ENCODE data around the gene MYH8.

Gene MYH8

GRCh38 chr17:10421900-10422542 is at the start of gene MYH8:
TSS of gene MYH8 (minus strand) at chr17:10421950. CDS start at chr17:10420227, 1,723 bp downstream.
- DNase-seq, result no peak

GRCh38 chr17:10469459-10469858 is 47.7 kb upstream of the MYH8 start, which contains the start of gene MYH4:
TSS of gene MYH4 (minus strand) at chr17:10469559. CDS start at chr17:10466745, 2,814 bp downstream.
- no peak for DNase-seq

GRCh38 chr17:10463402-10463801 is 41.7 kb upstream of the MYH8 start:
- no peak for DNase-seq

GRCh38 chr17:10460062-10460461 is 38.3 kb upstream of the MYH8 start:
- no peak for DNase-seq

GRCh38 chr17:10458701-10459100 is 37.0 kb upstream of the MYH8 start:
- DNase-seq, result no peak

- DNase-seq, result no peak
Observed at GRCh38 chr17:10457952-10458351, 36.2 kb upstream of the MYH8 start.

- DNase-seq, result no peak
Observed at GRCh38 chr17:10447026-10447931, 25.5 kb upstream of the MYH8 start.

GRCh38 chr17:10439816-10440215 is 18.1 kb upstream of the MYH8 start:
- no peak for DNase-seq

- DNase-seq, result no peak
Observed at GRCh38 chr17:10435096-10435495, 13.3 kb upstream of the MYH8 start.

GRCh38 chr17:10429421-10430045 is 7.8 kb upstream of the MYH8 start:
- DNase-seq, result no peak

GRCh38 chr17:10428781-10429180 is 7.0 kb upstream of the MYH8 start:
- DNase-seq, result no peak

GRCh38 chr17:10421211-10421610 is 539 bp downstream of the MYH8 start:
- DNase-seq, result no peak

- DNase-seq, result no peak
Observed at GRCh38 chr17:10420811-10421210, 939 bp downstream of the MYH8 start.

GRCh38 chr17:10417431-10417830 is 4.3 kb downstream of the MYH8 start:
- DNase-seq, result no peak

GRCh38 chr17:10415161-10415560 is 6.6 kb downstream of the MYH8 start:
- no peak for DNase-seq

- no peak for DNase-seq
Observed at GRCh38 chr17:10403589-10403988, 18.2 kb downstream of the MYH8 start.

- no peak for DNase-seq
Observed at GRCh38 chr17:10398352-10398751, 23.4 kb downstream of the MYH8 start.

GRCh38 chr17:10396524-10397163 is 25.1 kb downstream of the MYH8 start:
- DNase-seq, result no peak

- DNase-seq, result no peak
Observed at GRCh38 chr17:10394201-10394887, 27.4 kb downstream of the MYH8 start.

GRCh38 chr17:10392880-10393279 is 28.9 kb downstream of the MYH8 start:
- no peak for DNase-seq

- DNase-seq, result no peak
Observed at GRCh38 chr17:10385871-10386270, 35.9 kb downstream of the MYH8 start.

GRCh38 chr17:10384175-10384574 is 37.6 kb downstream of the MYH8 start:
- DNase-seq, result no peak
